Activated CD4-positive, alpha-beta T cell treated with anti-CD3 and anti-CD28 coated beads, Interleukin-2, Interleukin-6, amounts not matched to agents 100 ng/mL and 50 ng/mL, durations not matched to agents 16 hours and 8 hours (primary cell): ENCODE data around the gene UNC45B.
"Not testable (repeated sequence)": the region's sequence is repeated elsewhere in the genome, so short reads cannot be mapped to it uniquely, and the experiment has no call there.

Experiments used
- DNase-seq: peaks from one replicate; pipeline ENCODE4 v3.0.0-alpha.2; 2020

Gene UNC45B

GRCh38 chr17:35214631-35215273 lies 67.1 kb downstream of the UNC45B start:
- peak; percentile 76 for DNase-seq

GRCh38 chr17:35217107-35217506 lies 69.5 kb downstream of the UNC45B start:
- no peak for DNase-seq

GRCh38 chr17:35218915-35219314 lies 71.3 kb downstream of the UNC45B start:
- DNase-seq = peak; percentile 26

- no peak for DNase-seq
Observed at GRCh38 chr17:35222452-35222851, 74.8 kb downstream of the UNC45B start.

- no peak for DNase-seq
Observed at GRCh38 chr17:35224436-35224835, 76.8 kb downstream of the UNC45B start.

- DNase-seq = no peak
Observed at GRCh38 chr17:35227546-35227945, 79.9 kb downstream of the UNC45B start.

GRCh38 chr17:35229638-35230037 lies 82.0 kb downstream of the UNC45B start:
- no peak for DNase-seq

GRCh38 chr17:35234315-35234714 lies 86.7 kb downstream of the UNC45B start:
- not testable (repeated sequence) for DNase-seq

GRCh38 chr17:35235289-35235688 lies 87.7 kb downstream of the UNC45B start:
- DNase-seq = no peak

GRCh38 chr17:35235917-35236316 lies 88.3 kb downstream of the UNC45B start:
- DNase-seq = no peak

- no peak for DNase-seq
Observed at GRCh38 chr17:35236821-35237220, 89.2 kb downstream of the UNC45B start.

GRCh38 chr17:35238821-35239220 lies 91.2 kb downstream of the UNC45B start:
- peak; percentile 25 for DNase-seq
